Measurements from ENCODE around the gene CENPB.

The CENPB gene

GRCh38 chr20:3775457-3776108 is 11.0 kb downstream of the CENPB start:
- Histone ChIP-seq H3K4me2 (ENCODE audit: low read length) (no peak overlapping the region), H3K9me3 (ENCODE audit: control insufficient read depth, insufficient read depth, low read length) (no peaks in the 10 kb centered on the region), H3K27ac (ENCODE audit: low read depth, low read length) (no peak overlapping the region), H4K20me1 (ENCODE audit: control insufficient read depth, insufficient read depth, low read depth, low read length) (no peaks in the 10 kb centered on the region), H3K36me3 (ENCODE audit: control insufficient read depth, low read length) (no peaks in the 10 kb centered on the region), H3K4me1 (ENCODE audit: control insufficient read depth, low read length) (peaks cover 31% of the 10 kb centered on the region), H3K9me2 (replicated peaks; ENCODE audit: control insufficient read depth, low read length) (no peaks in the 10 kb centered on the region), H3F3A (ENCODE audit: control insufficient read depth, insufficient read depth) (no peaks in the 10 kb centered on the region), H3K79me2 (ENCODE audit: control insufficient read depth, low read length) (no peaks in the 10 kb centered on the region), H3K4me3 (ENCODE audit: low read length) (no peak overlapping the region), H3K27me3 (ENCODE audit: control insufficient read depth, low read length) (peaks cover 24% of the 10 kb centered on the region)
- no peak for TF ChIP-seq EZH2phosphoT487 (IDR thresholded peaks at IDR 0.05; ENCODE audit: borderline replicate concordance, low read length)
- no peak for TF ChIP-seq CTCF (IDR thresholded peaks at IDR 0.05; ENCODE audit: low read depth, low read length, poor library complexity, severe bottlenecking)

- no peak overlapping the region for H3K4me3 ChIP-seq (ENCODE audit: low read length)
- peaks cover 12% of the 10 kb centered on the region for H3K4me1 ChIP-seq (ENCODE audit: control insufficient read depth, low read length)
- H3K9me3 ChIP-seq (ENCODE audit: control insufficient read depth, insufficient read depth, low read length), result no peaks in the 10 kb centered on the region
- H3F3A ChIP-seq (ENCODE audit: control insufficient read depth, insufficient read depth), result peaks cover 5% of the 10 kb centered on the region
- peaks cover 4% of the 10 kb centered on the region; the same call in 1 of the 2 replicates for H4K20me1 ChIP-seq (ENCODE audit: control insufficient read depth, insufficient read depth, low read depth, low read length)
- no peak overlapping the region for H3K4me2 ChIP-seq (ENCODE audit: low read length)
- no peak overlapping the region for H3K27ac ChIP-seq (ENCODE audit: low read depth, low read length)
- TF ChIP-seq CTCF (IDR thresholded peaks at IDR 0.05; ENCODE audit: low read depth, low read length, poor library complexity, severe bottlenecking) (no peak), EZH2phosphoT487 (IDR thresholded peaks at IDR 0.05; ENCODE audit: borderline replicate concordance, low read length) (no peak)
- no peaks in the 10 kb centered on the region for H3K9me2 ChIP-seq (replicated peaks; ENCODE audit: control insufficient read depth, low read length)
- H3K27me3 ChIP-seq (ENCODE audit: control insufficient read depth, low read length), result no peaks in the 10 kb centered on the region
- peaks cover 9% of the 10 kb centered on the region for H3K79me2 ChIP-seq (ENCODE audit: control insufficient read depth, low read length)
- H3K36me3 ChIP-seq (ENCODE audit: control insufficient read depth, low read length), result no peaks in the 10 kb centered on the region; the same call in 1 of the 2 replicates
Measured at GRCh38 chr20:3771552-3772058, 14.9 kb downstream of the CENPB start.

- no peaks in the 10 kb centered on the region for H3K9me3 ChIP-seq (ENCODE audit: control insufficient read depth, insufficient read depth, low read length)
- H3K4me2 ChIP-seq (ENCODE audit: low read length), result peak overlapping the region; percentile 100
- H3K4me1 ChIP-seq (ENCODE audit: control insufficient read depth, low read length), result peaks cover 29% of the 10 kb centered on the region
- H3K9me2 ChIP-seq (replicated peaks; ENCODE audit: control insufficient read depth, low read length), result no peaks in the 10 kb centered on the region
- H3K36me3 ChIP-seq (ENCODE audit: control insufficient read depth, low read length), result peaks cover 6% of the 10 kb centered on the region
- peaks cover 8% of the 10 kb centered on the region; the same call in 1 of the 2 replicates for H4K20me1 ChIP-seq (ENCODE audit: control insufficient read depth, insufficient read depth, low read depth, low read length)
- peaks cover 5% of the 10 kb centered on the region for H3F3A ChIP-seq (ENCODE audit: control insufficient read depth, insufficient read depth)
- H3K27ac ChIP-seq (ENCODE audit: low read depth, low read length), result peak overlapping the region; percentile 47
- peaks cover 40% of the 10 kb centered on the region for H3K79me2 ChIP-seq (ENCODE audit: control insufficient read depth, low read length)
- H3K27me3 ChIP-seq (ENCODE audit: control insufficient read depth, low read length), result no peaks in the 10 kb centered on the region
- no peak for TF ChIP-seq EZH2phosphoT487 (IDR thresholded peaks at IDR 0.05; ENCODE audit: borderline replicate concordance, low read length)
- TF ChIP-seq CTCF (IDR thresholded peaks at IDR 0.05; ENCODE audit: low read depth, low read length, poor library complexity, severe bottlenecking), result peak; percentile 74
- peak overlapping the region; percentile 99 for H3K4me3 ChIP-seq (ENCODE audit: low read length)
Measured at GRCh38 chr20:3768342-3769130, 18.0 kb downstream of the CENPB start.

Data from DOHH2 (cell line).